ENCODE measurements around the gene CCDC34. TPM values are rescaled to one million over a fixed set of nuclear protein-coding genes. Genes with fewer than 3 reads are reported as not detected.

CCDC34 gene
- total and polyA plus RNA-seq, 2 of the 4 experiments (the other 2 are of a cell fraction) = 2.5 to 4.5 TPM

DNA sequence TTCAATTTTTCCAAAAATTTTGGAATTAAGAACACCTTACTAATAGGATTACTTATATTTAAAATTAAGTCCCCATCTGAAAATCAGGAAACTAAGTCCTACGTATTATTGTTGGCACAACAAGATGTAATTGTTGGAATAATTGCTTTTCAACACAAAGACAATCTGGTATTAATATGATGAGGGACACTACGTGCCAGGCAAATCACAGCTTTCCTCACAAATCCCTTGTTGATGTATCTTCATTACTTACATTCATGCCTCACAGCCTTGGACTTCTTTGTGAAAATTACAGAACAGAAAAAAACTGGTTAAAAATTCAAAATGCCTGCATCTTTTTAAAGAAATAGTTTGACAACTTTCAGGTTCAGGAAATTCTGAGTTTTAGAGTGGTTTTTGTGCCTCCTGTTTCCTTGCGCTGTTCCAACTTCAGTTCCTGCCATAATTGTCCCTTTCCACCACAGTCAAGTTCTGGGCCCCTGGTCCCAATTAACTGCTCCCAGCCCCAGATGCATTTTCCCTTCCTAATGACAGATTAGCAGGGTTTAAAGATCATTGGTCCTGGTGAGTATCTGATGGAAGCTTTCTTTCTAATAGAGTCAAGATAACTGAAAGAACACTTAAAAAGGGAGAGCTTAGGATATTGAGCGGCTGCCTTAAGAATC lies 23.3 kb upstream of the CCDC34 start (continued):
- TF ChIP-seq, protein P1, sequence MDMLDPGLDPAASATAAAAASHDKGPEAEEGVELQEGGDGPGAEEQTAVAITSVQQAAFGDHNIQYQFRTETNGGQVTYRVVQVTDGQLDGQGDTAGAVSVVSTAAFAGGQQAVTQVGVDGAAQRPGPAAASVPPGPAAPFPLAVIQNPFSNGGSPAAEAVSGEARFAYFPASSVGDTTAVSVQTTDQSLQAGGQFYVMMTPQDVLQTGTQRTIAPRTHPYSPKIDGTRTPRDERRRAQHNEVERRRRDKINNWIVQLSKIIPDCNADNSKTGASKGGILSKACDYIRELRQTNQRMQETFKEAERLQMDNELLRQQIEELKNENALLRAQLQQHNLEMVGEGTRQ (IDR thresholded peaks at IDR 0.05; ENCODE audit: low read depth, low read length) = no peak

GRCh38 chr11:27385245-27385644 lies 22.2 kb upstream of the CCDC34 start:
- dilution Hi-C loops (cut with HindIII; ENCODE audit: low sequenced_read_pairs, unreplicated experiment) = no loop called here
- peak overlapping the region; percentile 43; the same call in 1 of the 2 replicates for H4K91ac ChIP-seq (ENCODE audit: insufficient read depth, low read depth, low read length)
- H2AK5ac ChIP-seq (ENCODE audit: low read depth, low read length) = peak overlapping the region; percentile 72
- H3K18ac ChIP-seq (ENCODE audit: low read depth, low read length) = no peak overlapping the region; the same call in 1 of the 2 replicates
- ATAC-seq (ENCODE audit: low read depth) (peak; percentile 94), DNase-seq (peak; percentile 82)
- peak overlapping the region; percentile 29; the same call in 1 of the 2 replicates for H3K4ac ChIP-seq (ENCODE audit: low read depth, low read length)
- H2BK20ac ChIP-seq (ENCODE audit: low read depth, low read length) = peak overlapping the region; percentile 17; the same call in 1 of the 2 replicates
- 0 out of 2 replicates have a peak overlapping the region, but pooled peaks have one; percentile 58 for H3K23ac ChIP-seq (ENCODE audit: low read depth, low read length)
- peaks cover 3% of the 10 kb centered on the region; the same call in 1 of the 2 replicates for H3K4me1 ChIP-seq (ENCODE audit: control insufficient read depth, insufficient read depth, low read length)
- CTCF ChIA-PET = interaction anchor here (0.8 kb wide), 1 partner anchor 111 kb away, joined by 3 read pairs; no protein-coding TSS in a partner anchor
- peak overlapping the region; percentile 91 for H2AFZ ChIP-seq (replicated peaks; ENCODE audit: low read length, poor library complexity)
- no peak overlapping the region for H2AK9ac ChIP-seq (replicated peaks; ENCODE audit: low read depth, low read length, poor library complexity)
- no peak overlapping the region for H3K9ac ChIP-seq (ENCODE audit: low read depth, low read length)
- no peak overlapping the region for H4K5ac ChIP-seq (ENCODE audit: low read depth, low read length)
- intact Hi-C loops (cut with micrococcal nuclease) = no loop called here
- no CpG with 5 or more reads among the region's 5 CpGs for WGBS, 2 experiments (ENCODE audit: extremely low coverage in 2 of 2, insufficient read length in 1 of 2)
- H3K36me3 ChIP-seq (ENCODE audit: control insufficient read depth, insufficient read depth, low read length) = no peaks in the 10 kb centered on the region
- POLR2A ChIA-PET (ENCODE audit: unreplicated experiment) = no interaction called here
- peak overlapping the region; percentile 7; the same call in 1 of the 2 replicates for H3K27ac ChIP-seq (ENCODE audit: insufficient read depth, low read length)
- H3K14ac ChIP-seq (replicated peaks; ENCODE audit: low read depth, low read length) = no peak overlapping the region
- TF ChIP-seq CEBPB (IDR thresholded peaks at IDR 0.05; ENCODE audit: low read depth, low read length) (peak; percentile 59), POLR2A (IDR thresholded peaks at IDR 0.05; ENCODE audit: low read depth, low read length) (no peak), MXI1 (IDR thresholded peaks at IDR 0.05; ENCODE audit: borderline replicate concordance, low read depth, low read length) (no peak), BHLHE40 (IDR thresholded peaks at IDR 0.05; ENCODE audit: low read depth, low read length) (no peak), MAFK (IDR thresholded peaks at IDR 0.05; ENCODE audit: low read depth, low read length) (peak; percentile 1; the same call in 1 of the 2 replicates), CHD1 (IDR thresholded peaks at IDR 0.05; ENCODE audit: low read depth, low read length) (no peak)
- H3K79me1 ChIP-seq (ENCODE audit: low read depth in 1 of 2, low read length in 2 of 2) = peaks cover 0 to 4% of the 10 kb centered on the region in 2 experiments; a peak in 1 of 4 replicates
- H3K4me2 ChIP-seq (ENCODE audit: low read depth, low read length) = peak overlapping the region; percentile 37; the same call in 1 of the 2 replicates
- H2BK120ac ChIP-seq (ENCODE audit: low read depth, low read length) = peak overlapping the region; percentile 78
- H2BK5ac ChIP-seq (ENCODE audit: low read depth, low read length, poor library complexity, severe bottlenecking) = peak overlapping the region; percentile 79
- no peaks in the 10 kb centered on the region for H3K9me3 ChIP-seq (ENCODE audit: control insufficient read depth, insufficient read depth, low read length)
- H4K8ac ChIP-seq (ENCODE audit: low read depth in 2 of 2, low read length in 2 of 2) = peak overlapping the region in 1 of 2 experiments; percentile 10; a peak in 2 of 4 replicates
- no peaks in the 10 kb centered on the region for H3K9me1 ChIP-seq (ENCODE audit: insufficient read depth, low read length)
- peak overlapping the region; percentile 49; the same call in 1 of the 3 replicates for H2BK15ac ChIP-seq (ENCODE audit: low read depth, low read length)
- no TSS peak for BruUV-seq (replicated peaks)
- H4K20me1 ChIP-seq (ENCODE audit: insufficient read depth, low read length) = no peaks in the 10 kb centered on the region
- H3K27me3 ChIP-seq (ENCODE audit: control insufficient read depth, insufficient read depth, low read length) = no peaks in the 10 kb centered on the region
- in situ Hi-C loops (cut with MboI; ENCODE audit: low sequenced_read_pairs) = no loop called here
- peak overlapping the region; percentile 25; the same call in 1 of the 2 replicates for H3K56ac ChIP-seq (ENCODE audit: extremely low read depth, insufficient read depth, low read length)
- no peak overlapping the region for H3K4me3 ChIP-seq (ENCODE audit: insufficient read depth, low read depth, low read length)

All from IMR-90 (cell line).